HEK293 (cell line): ENCODE data around the gene FOXO3.

Experiments used
- ATF2 ChIP-seq: fragments of 450-650 bp; formaldehyde crosslinking; IDR thresholded peaks from 2 replicates; pipeline ENCODE4 v1.5.1; 2016; ENCODE audit warnings: missing biosample characterization, missing genetic modification characterization, low read depth
- EGR2 ChIP-seq: fragments of 450-650 bp; formaldehyde crosslinking; IDR thresholded peaks from 2 replicates; pipeline ENCODE4 v1.5.1; 2016; ENCODE audit warnings: low read depth, missing biosample characterization, missing genetic modification characterization
- GFI1B ChIP-seq: fragments of 450-650 bp; formaldehyde crosslinking; IDR thresholded peaks from 2 replicates; pipeline ENCODE4 v1.5.1; 2016; ENCODE audit warnings: missing biosample characterization, missing genetic modification characterization
- HOXA7 ChIP-seq: sonication (generic); formaldehyde crosslinking; IDR thresholded peaks from 2 replicates; pipeline ENCODE4 v1.8.1; 2022; ENCODE audit warnings: missing genetic modification reagents, borderline replicate concordance
- HOXC10 ChIP-seq: sonication (generic); formaldehyde crosslinking; IDR thresholded peaks from 2 replicates; pipeline ENCODE4 v1.8.1; 2023; ENCODE audit warnings: mild to moderate bottlenecking, missing genetic modification reagents
- HOXD13 ChIP-seq: sonication (generic); formaldehyde crosslinking; IDR thresholded peaks from 2 replicates; pipeline ENCODE4 v1.8.0; 2022; ENCODE audit warnings: missing genetic modification reagents, borderline replicate concordance
- KLF10 ChIP-seq: fragments of 450-650 bp; IDR thresholded peaks from 2 replicates; pipeline ENCODE4 v1.5.1; 2018; ENCODE audit warnings: missing biosample characterization, mild to moderate bottlenecking, missing genetic modification characterization
- MYNN ChIP-seq: fragments of 450-650 bp; formaldehyde crosslinking; IDR thresholded peaks from 2 replicates; pipeline ENCODE4 v1.5.1; 2016; ENCODE audit warnings: missing biosample characterization, missing genetic modification characterization, borderline replicate concordance
- REPIN1 ChIP-seq: fragments of 450-650 bp; formaldehyde crosslinking; IDR thresholded peaks from 2 replicates; pipeline ENCODE4 v1.5.1; 2017; ENCODE audit warnings: missing biosample characterization, missing genetic modification characterization, low read depth
- SP3 ChIP-seq: fragments of 450-650 bp; formaldehyde crosslinking; IDR thresholded peaks from 2 replicates; pipeline ENCODE4 v1.5.1; 2016; ENCODE audit warnings: missing biosample characterization, missing genetic modification characterization
- SP7 ChIP-seq: fragments of 450-650 bp; formaldehyde crosslinking; IDR thresholded peaks from 2 replicates; pipeline ENCODE4 v1.5.1; 2016; ENCODE audit warnings: missing biosample characterization, missing genetic modification characterization
- ZBTB1 ChIP-seq: fragments of 450-650 bp; formaldehyde crosslinking; IDR thresholded peaks from 2 replicates; pipeline ENCODE4 v1.5.1; 2016; ENCODE audit warnings: missing biosample characterization, missing genetic modification characterization
- ZBTB20 ChIP-seq: fragments of 450-650 bp; formaldehyde crosslinking; IDR thresholded peaks from 2 replicates; pipeline ENCODE4 v1.5.1; 2016; ENCODE audit warnings: missing biosample characterization, missing genetic modification characterization
- ZEB2 ChIP-seq: fragments of 450-650 bp; formaldehyde crosslinking; IDR thresholded peaks from 2 replicates; pipeline ENCODE4 v1.5.1; 2016; ENCODE audit warnings: missing biosample characterization, missing genetic modification characterization
- ZFP69B ChIP-seq: fragments of 450-650 bp; formaldehyde crosslinking; IDR thresholded peaks from 2 replicates; pipeline ENCODE4 v1.5.1; 2016; ENCODE audit warnings: missing biosample characterization, missing genetic modification characterization
- ZNF133 ChIP-seq: fragments of 450-650 bp; formaldehyde crosslinking; IDR thresholded peaks from 2 replicates; pipeline ENCODE4 v1.5.1; 2016; ENCODE audit warnings: missing biosample characterization, missing genetic modification characterization
- ZNF140 ChIP-seq: fragments of 450-650 bp; formaldehyde crosslinking; IDR thresholded peaks from 2 replicates; pipeline ENCODE4 v1.5.1; 2016; ENCODE audit warnings: missing biosample characterization, missing genetic modification characterization
- ZNF146 ChIP-seq: fragments of 450-650 bp; formaldehyde crosslinking; IDR thresholded peaks from 2 replicates; pipeline ENCODE4 v1.5.1; 2016; ENCODE audit warnings: missing biosample characterization, missing genetic modification characterization
- ZNF157 ChIP-seq: fragments of 450-650 bp; formaldehyde crosslinking; IDR thresholded peaks from 2 replicates; pipeline ENCODE4 v1.5.1; 2016; ENCODE audit warnings: missing biosample characterization, missing genetic modification characterization
- ZNF174 ChIP-seq: fragments of 450-650 bp; formaldehyde crosslinking; IDR thresholded peaks from 2 replicates; pipeline ENCODE4 v1.5.0; 2017; ENCODE audit warnings: missing biosample characterization, mild to moderate bottlenecking, missing genetic modification characterization
- ZNF2 ChIP-seq: fragments of 450-650 bp; formaldehyde crosslinking; IDR thresholded peaks from 2 replicates; pipeline ENCODE4 v1.5.1; 2016; ENCODE audit warnings: missing biosample characterization, missing genetic modification characterization
- ZNF211 ChIP-seq: fragments of 450-650 bp; formaldehyde crosslinking; IDR thresholded peaks from 2 replicates; pipeline ENCODE4 v1.5.1; 2016; ENCODE audit warnings: low read depth, missing biosample characterization, missing genetic modification characterization
- ZNF214 ChIP-seq: fragments of 450-650 bp; formaldehyde crosslinking; IDR thresholded peaks from 2 replicates; pipeline ENCODE4 v1.5.1; 2017; ENCODE audit warnings: missing biosample characterization, mild to moderate bottlenecking, missing genetic modification characterization, borderline replicate concordance
- ZNF248 ChIP-seq: fragments of 450-650 bp; formaldehyde crosslinking; IDR thresholded peaks from 2 replicates; pipeline ENCODE4 v1.5.1; 2017; ENCODE audit warnings: missing biosample characterization, missing genetic modification characterization
- ZNF366 ChIP-seq: fragments of 450-650 bp; formaldehyde crosslinking; conservative IDR thresholded peaks from 2 replicates; pipeline ENCODE4 v1.5.1; 2016; ENCODE audit warnings: missing biosample characterization, missing genetic modification characterization
- ZNF37A ChIP-seq: fragments of 450-650 bp; IDR thresholded peaks from 2 replicates; pipeline ENCODE4 v1.5.1; 2018; ENCODE audit warnings: missing biosample characterization, missing genetic modification characterization
- ZNF433 ChIP-seq: fragments of 450-650 bp; formaldehyde crosslinking; IDR thresholded peaks from 2 replicates; pipeline ENCODE4 v1.5.1; 2016; ENCODE audit warnings: missing biosample characterization, missing genetic modification characterization, low read depth
- ZNF521 ChIP-seq: fragments of 450-650 bp; formaldehyde crosslinking; IDR thresholded peaks from 2 replicates; pipeline ENCODE4 v1.5.1; 2017; ENCODE audit warnings: missing biosample characterization, mild to moderate bottlenecking, missing genetic modification characterization
- ZNF623 ChIP-seq: fragments of 450-650 bp; formaldehyde crosslinking; IDR thresholded peaks from 2 replicates; pipeline ENCODE4 v1.5.1; 2016; ENCODE audit warnings: missing biosample characterization, missing genetic modification characterization
- ZNF629 ChIP-seq: fragments of 450-650 bp; formaldehyde crosslinking; IDR thresholded peaks from 2 replicates; pipeline ENCODE4 v1.5.1; 2017; ENCODE audit warnings: missing biosample characterization, missing genetic modification characterization
- ZNF660 ChIP-seq: fragments of 450-650 bp; IDR thresholded peaks from 2 replicates; pipeline ENCODE4 v1.5.1; 2018; ENCODE audit warnings: missing biosample characterization, mild to moderate bottlenecking, missing genetic modification characterization
- ZNF670 ChIP-seq: fragments of 450-650 bp; formaldehyde crosslinking; IDR thresholded peaks from 2 replicates; pipeline ENCODE4 v1.5.1; 2016; ENCODE audit warnings: missing biosample characterization, missing genetic modification characterization, low read depth
- ZNF785 ChIP-seq: fragments of 450-650 bp; formaldehyde crosslinking; IDR thresholded peaks from 2 replicates; pipeline ENCODE4 v1.5.1; 2016; ENCODE audit warnings: missing biosample characterization, missing genetic modification characterization
- ZNF791 ChIP-seq: fragments of 450-650 bp; formaldehyde crosslinking; IDR thresholded peaks from 2 replicates; pipeline ENCODE4 v1.5.1; 2016; ENCODE audit warnings: missing biosample characterization, missing genetic modification characterization
- ZSCAN30 ChIP-seq: fragments of 450-650 bp; IDR thresholded peaks from 2 replicates; pipeline ENCODE4 v1.5.1; 2018; ENCODE audit warnings: missing biosample characterization, mild to moderate bottlenecking, missing genetic modification characterization, moderate library complexity
- TF ChIP-seq, protein P1 (sequence below): fragments of 450-650 bp; formaldehyde crosslinking; IDR thresholded peaks from 2 replicates; pipeline ENCODE4 v1.5.1; 2016; ENCODE audit warnings: missing biosample characterization, missing genetic modification characterization
- TF ChIP-seq, protein P2 (sequence below): fragments of 450-650 bp; formaldehyde crosslinking; IDR thresholded peaks from 2 replicates; pipeline ENCODE4 v1.5.1; 2016; ENCODE audit warnings: missing biosample characterization, missing genetic modification characterization
- TF ChIP-seq, protein P3 (sequence below): fragments of 450-650 bp; IDR thresholded peaks from 2 replicates; pipeline ENCODE4 v1.5.1; 2018; ENCODE audit warnings: missing biosample characterization, missing genetic modification characterization
- TF ChIP-seq, protein P4 (sequence below): fragments of 450-650 bp; formaldehyde crosslinking; IDR thresholded peaks from 2 replicates; pipeline ENCODE4 v1.5.1; 2017; ENCODE audit warnings: missing biosample characterization, missing genetic modification characterization

Gene FOXO3

GRCh38 chr6:108684771-108685329 lies 124.1 kb downstream of the FOXO3 start (continued):
- no peak for TF ChIP-seq ZNF433 (tag by site-specific recombination)
- TF ChIP-seq ZNF140 (tag by site-specific recombination), result no peak
- no peak for TF ChIP-seq REPIN1
- TF ChIP-seq ZNF623 (tag by site-specific recombination), result no peak
- TF ChIP-seq ZNF2 (tag by site-specific recombination), result no peak
- no peak for TF ChIP-seq ZSCAN30
- TF ChIP-seq, protein P1, sequence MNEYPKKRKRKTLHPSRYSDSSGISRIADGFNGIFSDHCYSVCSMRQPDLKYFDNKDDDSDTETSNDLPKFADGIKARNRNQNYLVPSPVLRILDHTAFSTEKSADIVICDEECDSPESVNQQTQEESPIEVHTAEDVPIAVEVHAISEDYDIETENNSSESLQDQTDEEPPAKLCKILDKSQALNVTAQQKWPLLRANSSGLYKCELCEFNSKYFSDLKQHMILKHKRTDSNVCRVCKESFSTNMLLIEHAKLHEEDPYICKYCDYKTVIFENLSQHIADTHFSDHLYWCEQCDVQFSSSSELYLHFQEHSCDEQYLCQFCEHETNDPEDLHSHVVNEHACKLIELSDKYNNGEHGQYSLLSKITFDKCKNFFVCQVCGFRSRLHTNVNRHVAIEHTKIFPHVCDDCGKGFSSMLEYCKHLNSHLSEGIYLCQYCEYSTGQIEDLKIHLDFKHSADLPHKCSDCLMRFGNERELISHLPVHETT (tag by site-specific recombination), result peak; percentile 65; the same call in 1 of the 2 replicates
- 0 out of 2 replicates have a peak, but pooled peaks have one; percentile 28 for TF ChIP-seq GFI1B
- TF ChIP-seq MYNN (tag by site-specific recombination), result peak; percentile 75
- peak; percentile 79 for TF ChIP-seq ZEB2
- TF ChIP-seq ZNF133, result no peak
- TF ChIP-seq ATF2 (tag by site-specific recombination), result 0 out of 2 replicates have a peak, but pooled peaks have one; percentile 7
- TF ChIP-seq ZNF146 (tag by site-specific recombination), result no peak
- TF ChIP-seq ZNF366, result peak; percentile 84
- TF ChIP-seq ZNF157 (tag by site-specific recombination), result no peak
- no peak for TF ChIP-seq ZNF791 (tag by site-specific recombination)
- peak; percentile 53; the same call in 1 of the 2 replicates for TF ChIP-seq HOXD13 (CRISPR knock-in tag)
- TF ChIP-seq ZBTB1 (tag by site-specific recombination), result no peak
- TF ChIP-seq EGR2 (tag by site-specific recombination), result no peak
- no peak for TF ChIP-seq ZFP69B (tag by site-specific recombination)
- peak; percentile 96 for TF ChIP-seq SP7 (tag by site-specific recombination)
- TF ChIP-seq ZNF211 (tag by site-specific recombination), result no peak
- TF ChIP-seq ZNF629, result peak; percentile 79
- no peak for TF ChIP-seq ZNF670 (tag by site-specific recombination)
- TF ChIP-seq HOXA7 (CRISPR knock-in tag), result no peak
- TF ChIP-seq, protein P2, sequence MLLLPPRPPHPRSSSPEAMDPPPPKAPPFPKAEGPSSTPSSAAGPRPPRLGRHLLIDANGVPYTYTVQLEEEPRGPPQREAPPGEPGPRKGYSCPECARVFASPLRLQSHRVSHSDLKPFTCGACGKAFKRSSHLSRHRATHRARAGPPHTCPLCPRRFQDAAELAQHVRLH, result no peak
- no peak for TF ChIP-seq ZNF37A (tag by site-specific recombination)
- TF ChIP-seq ZNF248, result no peak
- 0 out of 2 replicates have a peak, but pooled peaks have one; percentile 59 for TF ChIP-seq HOXC10 (CRISPR knock-in tag)
- TF ChIP-seq ZNF174 (tag by site-specific recombination), result no peak
- TF ChIP-seq, protein P3, sequence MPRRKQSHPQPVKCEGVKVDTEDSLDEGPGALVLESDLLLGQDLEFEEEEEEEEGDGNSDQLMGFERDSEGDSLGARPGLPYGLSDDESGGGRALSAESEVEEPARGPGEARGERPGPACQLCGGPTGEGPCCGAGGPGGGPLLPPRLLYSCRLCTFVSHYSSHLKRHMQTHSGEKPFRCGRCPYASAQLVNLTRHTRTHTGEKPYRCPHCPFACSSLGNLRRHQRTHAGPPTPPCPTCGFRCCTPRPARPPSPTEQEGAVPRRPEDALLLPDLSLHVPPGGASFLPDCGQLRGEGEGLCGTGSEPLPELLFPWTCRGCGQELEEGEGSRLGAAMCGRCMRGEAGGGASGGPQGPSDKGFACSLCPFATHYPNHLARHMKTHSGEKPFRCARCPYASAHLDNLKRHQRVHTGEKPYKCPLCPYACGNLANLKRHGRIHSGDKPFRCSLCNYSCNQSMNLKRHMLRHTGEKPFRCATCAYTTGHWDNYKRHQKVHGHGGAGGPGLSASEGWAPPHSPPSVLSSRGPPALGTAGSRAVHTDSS (tag by site-specific recombination), result no peak
- 0 out of 2 replicates have a peak, but pooled peaks have one; percentile 36 for TF ChIP-seq ZNF660 (tag by site-specific recombination)
- TF ChIP-seq ZNF785, result no peak
- TF ChIP-seq, protein P4, sequence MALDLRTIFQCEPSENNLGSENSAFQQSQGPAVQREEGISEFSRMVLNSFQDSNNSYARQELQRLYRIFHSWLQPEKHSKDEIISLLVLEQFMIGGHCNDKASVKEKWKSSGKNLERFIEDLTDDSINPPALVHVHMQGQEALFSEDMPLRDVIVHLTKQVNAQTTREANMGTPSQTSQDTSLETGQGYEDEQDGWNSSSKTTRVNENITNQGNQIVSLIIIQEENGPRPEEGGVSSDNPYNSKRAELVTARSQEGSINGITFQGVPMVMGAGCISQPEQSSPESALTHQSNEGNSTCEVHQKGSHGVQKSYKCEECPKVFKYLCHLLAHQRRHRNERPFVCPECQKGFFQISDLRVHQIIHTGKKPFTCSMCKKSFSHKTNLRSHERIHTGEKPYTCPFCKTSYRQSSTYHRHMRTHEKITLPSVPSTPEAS (tag by site-specific recombination), result no peak
- no peak for TF ChIP-seq ZNF521 (tag by site-specific recombination)
- no peak for TF ChIP-seq ZBTB20 (tag by site-specific recombination)
- TF ChIP-seq ZNF214, result no peak
- no peak for TF ChIP-seq SP3
- 0 out of 2 replicates have a peak, but pooled peaks have one; percentile 29 for TF ChIP-seq KLF10 (tag by site-specific recombination)
